HG03571 (cell line): ENCODE measurements around the gene CLBA1.
"Not testable (repeated sequence)": the region's sequence is repeated elsewhere in the genome, so short reads cannot be mapped to it uniquely, and the experiment has no call there.

Experiments used
- ATAC-seq: cut with Tn5 transposase; IDR thresholded peaks from one replicate; pipeline ENCODE4 v1.9.1; 2021; ENCODE audit not compliant: unreplicated experiment

CLBA1 gene

GRCh38 chr14:104947881-104948735 is 37.5 kb upstream of the CLBA1 start:
- ATAC-seq, result not testable (repeated sequence)

- no peak for ATAC-seq
Observed at GRCh38 chr14:104948736-104949031, 36.9 kb upstream of the CLBA1 start.

- ATAC-seq, result not testable (repeated sequence)
Observed at GRCh38 chr14:104949406-104949955, 36.1 kb upstream of the CLBA1 start.

GRCh38 chr14:104950021-104950420 is 35.6 kb upstream of the CLBA1 start:
- no peak for ATAC-seq

GRCh38 chr14:104950701-104951100 is 34.9 kb upstream of the CLBA1 start:
- not testable (repeated sequence) for ATAC-seq

GRCh38 chr14:104951863-104952657 is 33.5 kb upstream of the CLBA1 start:
- ATAC-seq, result not testable (repeated sequence)

GRCh38 chr14:104953097-104953496 is 32.5 kb upstream of the CLBA1 start:
- ATAC-seq, result no peak

- ATAC-seq, result no peak
Observed at GRCh38 chr14:104953896-104954656, 31.5 kb upstream of the CLBA1 start.

- ATAC-seq, result no peak
Observed at GRCh38 chr14:104954746-104955395, 30.7 kb upstream of the CLBA1 start.

- ATAC-seq, result no peak
Observed at GRCh38 chr14:104955396-104955770, 30.2 kb upstream of the CLBA1 start.

GRCh38 chr14:104956290-104956890 is 29.2 kb upstream of the CLBA1 start:
- no peak for ATAC-seq

- no peak for ATAC-seq
Observed at GRCh38 chr14:104957146-104958113, 28.2 kb upstream of the CLBA1 start.

GRCh38 chr14:104964546-104964945 is 21.0 kb upstream of the CLBA1 start:
- ATAC-seq, result no peak

- no peak for ATAC-seq
Observed at GRCh38 chr14:104965561-104966231, 19.9 kb upstream of the CLBA1 start.

GRCh38 chr14:104966261-104966865 is 19.2 kb upstream of the CLBA1 start:
- no peak for ATAC-seq

- ATAC-seq, result no peak
Observed at GRCh38 chr14:104966981-104967385, 18.6 kb upstream of the CLBA1 start.

GRCh38 chr14:104967386-104968152 is 18.0 kb upstream of the CLBA1 start:
- ATAC-seq, result no peak

- no peak for ATAC-seq
Observed at GRCh38 chr14:104968153-104968527, 17.4 kb upstream of the CLBA1 start.
